Measurements from ENCODE around the gene SHLD1. TPM values are rescaled to one million over a fixed set of nuclear protein-coding genes. Genes with fewer than 3 reads are reported as not detected.

SHLD1 gene
- total RNA-seq, 8 experiments from 2014 or later, result 6.4 to 10.4 (median 8.7) TPM

DNA sequence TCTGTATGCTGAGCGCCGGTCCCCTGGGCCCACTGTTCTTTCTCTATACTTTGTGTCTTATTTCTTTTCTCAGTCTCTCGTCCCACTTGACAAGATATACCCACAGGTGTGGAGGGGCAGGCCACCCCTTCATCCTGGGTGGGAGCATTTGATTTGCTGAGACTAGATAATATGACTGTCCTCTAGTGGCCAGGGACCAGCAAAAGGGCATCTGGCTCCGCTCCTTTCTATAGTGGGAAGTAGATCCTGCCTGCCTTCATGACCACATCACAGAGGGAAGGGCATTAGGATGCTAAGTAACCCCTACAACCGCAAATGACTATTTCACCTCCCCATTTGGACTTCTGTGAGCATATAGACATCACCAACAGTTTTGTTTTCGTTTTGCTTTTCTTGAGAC, 135.7 kb downstream of the SHLD1 start:
- no peak overlapping the region for H3K27ac ChIP-seq
- in situ Hi-C loops (cut with MboI; ENCODE audit: low pct_unique_long_range_greater_than_20kb in 2 of 9, low sequenced_read_pairs in 9 of 9, unreplicated experiment in 9 of 9), result no loop called here
- H3K4me1 ChIP-seq (replicated peaks in 1 of 2), result no peaks in the 10 kb centered on the region
- no peak overlapping the region for H3K4me3 ChIP-seq
- no peak for ATAC-seq (replicated peaks in 6 of 8)
- WGBS, 10 experiments, result 0 to 100% (median 70%) methylated on average over 1 to 5 of the region's 6 CpGs

DNA sequence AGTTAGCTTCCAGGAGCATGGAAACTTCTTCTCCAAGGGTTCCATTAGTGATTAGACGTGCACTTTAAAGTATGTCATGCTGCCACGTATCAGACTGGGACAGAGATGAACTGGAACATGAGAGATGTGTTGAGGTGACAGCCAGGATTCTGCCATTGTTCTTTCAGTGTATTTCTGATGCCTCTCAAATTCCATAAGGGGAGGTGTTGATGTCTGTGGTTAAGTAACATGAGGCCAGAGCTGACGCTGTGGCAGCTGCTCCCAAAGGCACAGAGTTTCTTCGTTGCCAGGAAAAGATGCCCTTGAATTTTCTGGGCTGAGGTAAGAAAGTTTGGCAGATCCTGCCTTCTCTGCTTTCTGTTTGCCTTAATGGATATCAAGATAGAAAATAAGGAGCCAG, 136.6 kb downstream of the SHLD1 start:
- ATAC-seq (replicated peaks in 6 of 8), result peak in 1 of 8 experiments; percentile 77
- in situ Hi-C loops (cut with MboI; ENCODE audit: low pct_unique_long_range_greater_than_20kb in 2 of 9, low sequenced_read_pairs in 9 of 9, unreplicated experiment in 9 of 9), result no loop called here

DNA sequence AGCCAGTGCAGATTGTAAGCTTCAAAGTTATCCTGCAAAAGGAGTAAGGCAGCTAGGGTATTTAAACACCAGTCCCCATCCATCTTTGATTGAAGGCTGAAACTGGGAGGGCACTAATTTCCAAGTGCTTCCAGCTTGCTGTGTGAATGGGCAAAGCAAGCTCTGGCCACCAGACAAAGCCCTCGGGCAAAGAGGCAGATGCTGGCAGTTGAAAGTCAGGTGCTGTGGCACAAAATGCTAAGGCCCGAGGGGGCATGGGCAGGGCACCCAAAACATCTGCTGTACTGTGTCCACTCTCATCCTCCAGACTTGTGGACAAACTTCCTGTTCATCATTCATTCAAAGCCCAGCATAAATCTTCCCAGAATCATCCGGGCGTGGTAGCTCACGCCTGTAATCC, 137.2 kb downstream of the SHLD1 start:
- Histone ChIP-seq H3K4me3 (no peak overlapping the region), H3K4me1 (replicated peaks in 1 of 2) (no peaks in the 10 kb centered on the region), H3K27ac (no peak overlapping the region)
- 0 to 100% (median 84%) methylated on average over 1 to 4 of the region's 5 CpGs; no CpG with 5 or more reads in 6 of the 10 experiments for WGBS, 10 experiments
- peak in 1 of 8 experiments; percentile 50 for ATAC-seq (replicated peaks in 6 of 8)
- in situ Hi-C loops (cut with MboI; ENCODE audit: low pct_unique_long_range_greater_than_20kb in 2 of 9, low sequenced_read_pairs in 9 of 9, unreplicated experiment in 9 of 9), result no loop called here

More for the DNA sequence above, 136.6 kb downstream of the SHLD1 start:
- 0 to 96% (median 82%) methylated on average over 1 to 4 of the region's 4 CpGs; no CpG with 5 or more reads in 4 of the 10 experiments for WGBS, 10 experiments
- no peaks in the 10 kb centered on the region for H3K4me1 ChIP-seq (replicated peaks in 1 of 2)
- no peak overlapping the region for H3K27ac ChIP-seq
- H3K4me3 ChIP-seq, result no peak overlapping the region

DNA sequence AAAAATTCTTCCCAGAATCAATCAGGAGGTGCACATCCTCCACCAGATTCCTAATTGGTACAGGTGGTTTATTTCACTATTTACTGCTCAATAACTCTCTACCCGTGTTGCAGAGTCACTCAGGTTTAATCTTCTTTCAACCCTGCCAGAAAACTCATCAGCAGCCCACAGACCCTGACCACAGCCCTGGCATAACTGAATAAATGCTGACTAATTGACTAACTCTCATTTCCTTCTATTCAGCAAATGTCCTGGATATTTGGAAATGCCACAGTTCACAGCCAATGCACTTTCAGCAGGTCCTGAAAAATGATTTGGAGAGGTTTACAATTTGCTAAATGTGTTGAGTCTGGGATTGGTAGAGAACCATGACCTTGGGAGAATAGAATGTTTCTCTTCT, 137.8 kb downstream of the SHLD1 start:
- Histone ChIP-seq H3K27ac (no peak overlapping the region), H3K4me1 (replicated peaks in 1 of 2) (no peaks in the 10 kb centered on the region), H3K4me3 (no peak overlapping the region)
- 80 to 100% (median 85%) methylated on average over 1 of the region's 1 CpG; no CpG with 5 or more reads in 6 of the 10 experiments for WGBS, 10 experiments
- ATAC-seq (replicated peaks in 6 of 8), result no peak
- in situ Hi-C loops (cut with MboI; ENCODE audit: low pct_unique_long_range_greater_than_20kb in 2 of 9, low sequenced_read_pairs in 9 of 9, unreplicated experiment in 9 of 9), result no loop called here

- WGBS, 10 experiments, result 8 to 91% (median 53%) methylated on average over 1 to 10 of the region's 10 CpGs
Measured at GRCh38 chr20:5890773-5891441, 140.7 kb downstream of the SHLD1 start.

GRCh38 chr20:5893052-5893451, 142.9 kb downstream of the SHLD1 start:
- Histone ChIP-seq H3K27ac (no peak overlapping the region), H3K4me1 (replicated peaks in 1 of 2) (no peaks in the 10 kb centered on the region), H3K4me3 (no peak overlapping the region)
- ATAC-seq (replicated peaks in 6 of 8), result no peak
- in situ Hi-C loops (cut with MboI; ENCODE audit: low pct_unique_long_range_greater_than_20kb in 2 of 9, low sequenced_read_pairs in 9 of 9, unreplicated experiment in 9 of 9), result no loop called here
- 0 to 88% (median 65%) methylated on average over 1 to 3 of the region's 3 CpGs for WGBS, 10 experiments

More at GRCh38 chr20:5890773-5891441, 140.7 kb downstream of the SHLD1 start:
- no peak overlapping the region for H3K4me3 ChIP-seq
- no peak for ATAC-seq (replicated peaks in 6 of 8)
- no peak overlapping the region for H3K27ac ChIP-seq
- H3K4me1 ChIP-seq (replicated peaks in 1 of 2), result no peaks in the 10 kb centered on the region
- in situ Hi-C loops (cut with MboI; ENCODE audit: low pct_unique_long_range_greater_than_20kb in 2 of 9, low sequenced_read_pairs in 9 of 9, unreplicated experiment in 9 of 9), result no loop called here

GRCh38 chr20:5893621-5894020, 143.4 kb downstream of the SHLD1 start:
- no peak overlapping the region for H3K4me3 ChIP-seq
- no peak overlapping the region for H3K27ac ChIP-seq
- in situ Hi-C loops (cut with MboI; ENCODE audit: low pct_unique_long_range_greater_than_20kb in 2 of 9, low sequenced_read_pairs in 9 of 9, unreplicated experiment in 9 of 9), result no loop called here
- ATAC-seq (replicated peaks in 6 of 8), result no peak
- WGBS, 10 experiments, result 0 to 80% (median 60%) methylated on average over 1 to 2 of the region's 2 CpGs; no CpG with 5 or more reads in 3 of the 10 experiments
- H3K4me1 ChIP-seq (replicated peaks in 1 of 2), result no peaks in the 10 kb centered on the region

DNA sequence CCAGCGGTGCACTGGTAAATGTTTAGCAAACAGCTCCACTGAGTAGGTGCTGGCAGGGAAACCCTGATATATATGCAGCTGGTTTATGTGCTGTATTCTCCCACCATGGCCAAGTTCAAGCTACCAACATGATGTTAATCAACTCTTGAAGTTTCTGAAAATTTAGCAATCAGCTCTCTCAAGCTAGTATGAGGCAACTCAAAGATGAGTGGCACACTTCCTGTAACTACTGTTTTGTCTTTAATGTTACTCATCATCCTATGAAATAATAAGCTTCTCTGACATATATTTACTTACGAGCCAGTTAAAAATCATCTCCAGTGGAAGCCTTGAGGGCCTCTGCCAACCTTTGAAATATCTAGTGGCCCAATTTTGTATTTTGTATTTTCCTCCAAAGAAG, 145.4 kb downstream of the SHLD1 start:
- in situ Hi-C loops (cut with MboI; ENCODE audit: low pct_unique_long_range_greater_than_20kb in 2 of 9, low sequenced_read_pairs in 9 of 9, unreplicated experiment in 9 of 9), result no loop called here
- Histone ChIP-seq H3K4me3 (no peak overlapping the region), H3K4me1 (replicated peaks in 1 of 2) (no peaks in the 10 kb centered on the region), H3K27ac (no peak overlapping the region)
- no peak for ATAC-seq (replicated peaks in 6 of 8)
- WGBS, 10 experiments, result 33 to 100% (median 83%) methylated on average over 1 to 2 of the region's 2 CpGs; no CpG with 5 or more reads in 2 of the 10 experiments

DNA sequence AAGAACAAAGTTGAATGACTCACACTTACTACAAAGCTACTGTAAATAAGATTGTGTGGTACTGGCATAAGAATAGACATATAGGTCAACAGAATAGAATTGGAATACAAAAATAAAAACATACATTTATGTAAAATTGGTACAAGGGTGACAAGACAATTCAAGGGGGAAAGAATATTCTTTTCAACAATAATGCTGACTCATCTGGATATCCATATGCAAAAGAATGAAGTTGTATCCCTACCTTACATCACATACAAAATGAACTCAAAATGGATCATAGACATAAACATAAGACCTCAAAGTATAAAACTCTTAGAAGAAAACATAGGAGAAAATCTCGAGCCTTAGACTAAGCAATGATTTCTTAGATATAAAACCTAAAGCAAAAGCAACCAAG, 149.2 kb downstream of the SHLD1 start:
- Histone ChIP-seq H3K4me1 (replicated peaks in 1 of 2) (no peaks in the 10 kb centered on the region), H3K27ac (no peak overlapping the region), H3K4me3 (no peak overlapping the region)
- 0 to 87% (median 35%) methylated on average over 1 of the region's 1 CpG; no CpG with 5 or more reads in 1 of the 10 experiments for WGBS, 10 experiments
- in situ Hi-C loops (cut with MboI; ENCODE audit: low pct_unique_long_range_greater_than_20kb in 2 of 9, low sequenced_read_pairs in 9 of 9, unreplicated experiment in 9 of 9), result no loop called here
- ATAC-seq (replicated peaks in 6 of 8), result no peak

DNA sequence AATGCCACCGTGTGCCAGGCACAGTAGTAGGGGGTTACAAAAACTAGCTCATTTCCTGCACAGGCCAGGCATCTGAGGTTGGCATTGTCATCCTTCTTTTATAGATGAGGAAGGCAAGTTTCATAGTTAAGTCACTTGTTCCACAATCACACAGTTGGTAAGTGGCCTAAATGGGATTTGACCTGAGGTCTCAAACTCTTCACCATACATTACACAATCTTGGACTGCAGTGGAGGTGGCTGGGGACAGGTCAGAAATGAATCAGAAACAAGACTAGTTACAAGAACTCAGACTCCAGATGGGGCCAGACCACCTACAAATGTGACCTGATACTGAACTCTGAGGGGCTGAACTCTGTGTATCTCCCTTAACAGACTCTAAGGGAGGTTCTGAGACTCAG, 150.7 kb downstream of the SHLD1 start:
- ATAC-seq (replicated peaks in 6 of 8), result no peak
- Histone ChIP-seq H3K4me1 (replicated peaks in 1 of 2) (no peaks in the 10 kb centered on the region), H3K27ac (no peak overlapping the region), H3K4me3 (no peak overlapping the region)
- in situ Hi-C loops (cut with MboI; ENCODE audit: low pct_unique_long_range_greater_than_20kb in 2 of 9, low sequenced_read_pairs in 9 of 9, unreplicated experiment in 9 of 9), result no loop called here
- 0 to 100% (median 40%) methylated on average over 1 of the region's 1 CpG; no CpG with 5 or more reads in 5 of the 10 experiments for WGBS, 10 experiments

DNA sequence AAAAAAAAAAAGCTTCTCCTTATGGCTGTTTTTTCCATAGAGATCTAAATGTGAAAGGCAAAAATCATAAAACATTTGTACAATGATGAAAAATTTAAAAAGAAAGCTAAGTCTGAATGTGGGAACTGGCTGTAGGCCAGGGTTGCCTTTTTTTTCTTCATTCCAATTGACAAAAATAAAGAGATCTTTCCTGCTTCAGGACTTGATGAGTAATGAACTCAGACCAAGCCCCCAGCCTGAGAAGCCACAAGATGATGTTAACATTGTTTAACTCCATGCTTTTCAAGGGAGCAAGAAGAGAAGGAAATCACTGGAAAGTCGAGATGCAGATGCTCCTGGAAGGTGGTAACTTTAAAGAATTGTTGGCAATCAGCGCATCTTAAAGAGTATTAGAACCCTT, 158.8 kb downstream of the SHLD1 start:
- H3K27ac ChIP-seq, result no peak overlapping the region
- ATAC-seq (replicated peaks in 6 of 8), result no peak
- 0 to 100% (median 50%) methylated on average over 1 to 2 of the region's 2 CpGs; no CpG with 5 or more reads in 1 of the 10 experiments for WGBS, 10 experiments
- peaks cover 0 to 9% of the 10 kb centered on the region in 2 donors for H3K4me1 ChIP-seq (replicated peaks in 1 of 2)
- H3K4me3 ChIP-seq, result no peak overlapping the region
- in situ Hi-C loops (cut with MboI; ENCODE audit: low pct_unique_long_range_greater_than_20kb in 2 of 9, low sequenced_read_pairs in 9 of 9, unreplicated experiment in 9 of 9), result no loop called here

GRCh38 chr20:5910186-5910585, 160.0 kb downstream of the SHLD1 start:
- in situ Hi-C loops (cut with MboI; ENCODE audit: low pct_unique_long_range_greater_than_20kb in 2 of 9, low sequenced_read_pairs in 9 of 9, unreplicated experiment in 9 of 9), result no loop called here
- Histone ChIP-seq H3K4me1 (replicated peaks in 1 of 2) (peaks cover 0 to 9% of the 10 kb centered on the region in 2 donors), H3K4me3 (peak overlapping the region in 1 of 5 donors; percentile 59), H3K27ac (no peak overlapping the region)
- WGBS, 10 experiments, result 29 to 73% (median 46%) methylated on average over 2 to 6 of the region's 6 CpGs; no CpG with 5 or more reads in 1 of the 10 experiments
- no peak for ATAC-seq (replicated peaks in 6 of 8)

DNA sequence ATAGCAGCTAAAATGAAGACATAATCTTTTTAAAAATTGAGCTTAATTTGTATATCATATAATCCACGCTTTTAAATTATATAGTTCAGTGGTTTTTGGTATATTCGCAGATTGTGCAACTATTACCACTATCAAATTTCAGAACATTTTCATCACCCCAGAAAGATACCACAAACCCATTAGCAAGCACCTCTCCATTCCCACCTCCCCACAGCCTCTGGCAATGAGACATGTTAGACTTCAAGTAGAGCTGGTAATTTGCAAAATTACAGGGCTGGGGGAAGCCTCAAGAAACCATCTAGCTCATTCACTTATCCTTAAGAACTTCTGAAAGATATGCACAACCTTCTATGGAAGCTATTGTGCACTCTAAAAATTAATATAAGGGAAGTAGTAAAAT, 163.0 kb downstream of the SHLD1 start:
- ATAC-seq (replicated peaks in 6 of 8), result no peak
- in situ Hi-C loops (cut with MboI; ENCODE audit: low pct_unique_long_range_greater_than_20kb in 2 of 9, low sequenced_read_pairs in 9 of 9, unreplicated experiment in 9 of 9), result no loop called here

More for the DNA sequence above, 163.0 kb downstream of the SHLD1 start:
- 36 to 100% (median 87%) methylated on average over 1 to 2 of the region's 2 CpGs for WGBS, 10 experiments
- Histone ChIP-seq H3K4me1 (replicated peaks in 1 of 2) (peaks cover 0 to 9% of the 10 kb centered on the region in 2 donors), H3K4me3 (peak overlapping the region in 1 of 5 donors; percentile 59), H3K27ac (no peak overlapping the region)

All from motor neuron (in vitro differentiated cells).